Ascending aorta (tissue), 2 donors: ENCODE results near the gene TAPBPL. TPM values are rescaled to one million over a fixed set of nuclear protein-coding genes. Genes with fewer than 3 reads are reported as not detected.

Experiments used
- DNase-seq, 2 donors: peaks; one replicate each; pipeline ENCODE4 v3.0.0-alpha.2; 2019; ENCODE audit warnings: low spot score in 2 of 2
- H3K27ac ChIP-seq, 2 donors: fragments of 200-600 bp; sonication (generic); one replicate each; pipeline ENCODE4 v1.5.1; 2016 to 2017; ENCODE audit warnings: mild to moderate bottlenecking in 1 of 2
- H3K27me3 ChIP-seq: fragments of 200-600 bp; sonication (generic); one replicate; pipeline ENCODE4 v1.5.1; 2017
- H3K36me3 ChIP-seq, 2 donors: fragments of 200-600 bp; sonication (generic); one replicate each; pipeline ENCODE4 v1.5.1; 2016
- H3K4me1 ChIP-seq, 2 donors: fragments of 200-600 bp; sonication (generic); one replicate each; pipeline ENCODE4 v1.5.1; 2016 to 2017; ENCODE audit warnings: mild to moderate bottlenecking in 1 of 2
- H3K4me3 ChIP-seq, 2 donors: fragments of 200-600 bp; sonication (generic); one replicate each; pipeline ENCODE4 v1.5.1; 2016 to 2017; ENCODE audit warnings: mild to moderate bottlenecking in 1 of 2
- H3K9me3 ChIP-seq, 2 donors: fragments of 200-600 bp; sonication (generic); one replicate each; pipeline ENCODE4 v1.5.1; 2016
- CTCF ChIP-seq, 3 experiments: fragments of 200-600 bp in 2 of 3; fragments of 450-650 bp in 1 of 3; sonication (generic) in 2 of 3; IDR thresholded peaks; one replicate each; pipeline ENCODE4 v1.5.1; 2016 to 2019; ENCODE audit warnings: antibody characterized with exemption in 3 of 3, mild to moderate bottlenecking in 1 of 3, moderate library complexity in 1 of 3
- intact Hi-C: fragments of 100-400 bp; cut with DNase I; formaldehyde crosslinking; loops from one replicate; pipeline ENCODE4 v1.15.1; 2023
- total RNA-seq: library from RNA; depleted of rRNA; stranded (reverse); fragments of >200 nt; gene quantifications from one replicate; pipeline ENCODE4 v1.1.0, GENCODE V29; 2016

The TAPBPL gene
- total RNA-seq, 1 donor from 2014 or later: 16.8 TPM

GRCh38 chr12:6457220-6457945 lies 5.5 kb downstream of the TAPBPL start:
- Histone ChIP-seq H3K27me3 (no peaks in the 10 kb centered on the region), H3K36me3 (peaks cover 57 to 75% of the 10 kb centered on the region in 2 donors), H3K9me3 (no peaks in the 10 kb centered on the region), H3K27ac (no peak overlapping the region), H3K4me3 (no peak overlapping the region), H3K4me1 (peaks cover 6 to 10% of the 10 kb centered on the region in 2 donors)
- TF ChIP-seq CTCF (IDR thresholded peaks at IDR 0.05): no peak
- intact Hi-C loops: no loop called here
- peak in 1 of 2 donors; percentile 47 for DNase-seq

GRCh38 chr12:6458281-6459003 lies 6.6 kb downstream of the TAPBPL start:
- Histone ChIP-seq H3K4me1 (peaks cover 0 to under 1% of the 10 kb centered on the region in 2 donors), H3K36me3 (peaks cover 63 to 86% of the 10 kb centered on the region in 2 donors), H3K4me3 (no peak overlapping the region), H3K27ac (no peak overlapping the region), H3K27me3 (no peaks in the 10 kb centered on the region), H3K9me3 (no peaks in the 10 kb centered on the region)
- intact Hi-C loops: no loop called here
- DNase-seq: peak in 1 of 2 donors; percentile 5
- TF ChIP-seq CTCF (IDR thresholded peaks at IDR 0.05): no peak

DNA sequence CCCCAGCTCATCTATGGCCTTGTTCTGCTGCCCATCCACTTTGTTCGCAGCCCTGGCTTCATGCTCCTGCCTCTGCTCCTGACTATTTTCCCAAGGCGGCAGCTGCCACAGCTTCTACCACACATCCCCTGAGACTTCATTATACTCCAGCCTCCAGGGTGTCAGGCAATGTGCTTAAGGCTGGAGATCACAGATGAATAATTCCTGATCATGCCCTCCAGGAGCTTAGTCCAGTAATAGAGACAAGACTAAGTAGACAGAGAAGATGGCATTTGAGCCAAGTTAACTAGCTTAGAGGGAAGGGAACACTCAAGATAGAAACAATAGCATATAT lies 7.1 kb downstream of the TAPBPL start:
- peaks cover 68 to 89% of the 10 kb centered on the region in 2 donors for H3K36me3 ChIP-seq
- H3K4me3 ChIP-seq: no peak overlapping the region
- intact Hi-C loops: no loop called here

DNA sequence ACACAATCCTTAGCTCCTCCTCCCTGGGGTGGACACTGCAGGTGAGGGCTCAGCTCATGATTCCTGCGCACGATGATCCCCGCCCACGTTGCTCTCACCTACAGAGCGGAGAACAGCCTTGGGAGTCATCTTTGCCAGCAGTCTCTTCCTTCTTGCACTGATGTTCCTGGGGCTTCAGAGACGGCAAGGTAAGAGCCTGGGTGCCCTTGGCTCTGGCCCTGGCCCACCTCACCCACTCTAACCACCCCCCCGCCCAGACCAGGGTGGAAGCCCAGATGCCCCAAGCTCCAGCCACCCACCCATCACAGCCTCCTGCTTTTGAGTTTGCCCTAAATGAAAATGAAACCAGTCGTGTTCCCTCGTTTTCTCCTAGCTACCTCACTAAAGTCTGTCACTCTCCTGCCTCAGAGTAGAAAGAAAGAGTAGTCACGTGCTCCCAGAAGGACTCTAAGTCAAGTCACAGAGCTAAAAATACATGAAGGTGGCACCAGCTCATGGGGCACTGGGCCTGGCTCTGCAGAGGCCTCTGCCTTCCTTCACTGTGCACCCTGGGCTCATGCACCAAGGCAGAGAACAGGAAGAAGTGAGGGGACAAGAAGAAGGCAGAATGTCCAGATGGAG lies 9.0 kb downstream of the TAPBPL start:
- Histone ChIP-seq H3K27ac (peak overlapping the region in 1 of 2 donors; percentile 6), H3K4me3 (no peak overlapping the region), H3K36me3 (peaks cover 72 to 91% of the 10 kb centered on the region in 2 donors), H3K4me1 (no peaks in the 10 kb centered on the region), H3K9me3 (no peaks in the 10 kb centered on the region), H3K27me3 (no peaks in the 10 kb centered on the region)
- intact Hi-C loops: no loop called here
- TF ChIP-seq CTCF (IDR thresholded peaks at IDR 0.05): no peak
- peak in 1 of 2 donors; percentile 45 for DNase-seq

More for the DNA sequence above, 7.1 kb downstream of the TAPBPL start:
- TF ChIP-seq CTCF (IDR thresholded peaks at IDR 0.05): no peak
- no peaks in the 10 kb centered on the region for H3K9me3 ChIP-seq
- no peak for DNase-seq
- no peaks in the 10 kb centered on the region for H3K27me3 ChIP-seq
- no peak overlapping the region for H3K27ac ChIP-seq
- H3K4me1 ChIP-seq: no peaks in the 10 kb centered on the region

- Histone ChIP-seq H3K27me3 (no peaks in the 10 kb centered on the region), H3K4me1 (no peaks in the 10 kb centered on the region), H3K27ac (peak overlapping the region; percentile 6 to 20), H3K36me3 (peaks cover 74 to 93% of the 10 kb centered on the region in 2 donors), H3K9me3 (no peaks in the 10 kb centered on the region), H3K4me3 (no peak overlapping the region)
- peak; percentile 66 to 84 for DNase-seq
- intact Hi-C loops: no loop called here
- TF ChIP-seq CTCF (IDR thresholded peaks at IDR 0.05): no peak
Measured at GRCh38 chr12:6461401-6462233, 9.8 kb downstream of the TAPBPL start.
